DOHH2 (cell line): ENCODE data around the gene N4BP3.

ENCODE experiments used
- EZH2phosphoT487 ChIP-seq: fragments of 200-600 bp; sonication (generic); IDR thresholded peaks from 2 replicates; pipeline ENCODE4 v1.6.1; 2017; ENCODE audit warnings: borderline replicate concordance, mild to moderate bottlenecking, antibody characterized with exemption, low read length, moderate library complexity, mixed read lengths
- TF ChIP-seq, protein P1 (sequence below): fragments of 200-600 bp; sonication (generic); IDR thresholded peaks from one replicate; pipeline ENCODE4 v1.5.1; 2014; ENCODE audit warnings: antibody characterized with exemption, mild to moderate bottlenecking, low read depth, low read length; ENCODE audit not compliant: poor library complexity, severe bottlenecking

DNA sequence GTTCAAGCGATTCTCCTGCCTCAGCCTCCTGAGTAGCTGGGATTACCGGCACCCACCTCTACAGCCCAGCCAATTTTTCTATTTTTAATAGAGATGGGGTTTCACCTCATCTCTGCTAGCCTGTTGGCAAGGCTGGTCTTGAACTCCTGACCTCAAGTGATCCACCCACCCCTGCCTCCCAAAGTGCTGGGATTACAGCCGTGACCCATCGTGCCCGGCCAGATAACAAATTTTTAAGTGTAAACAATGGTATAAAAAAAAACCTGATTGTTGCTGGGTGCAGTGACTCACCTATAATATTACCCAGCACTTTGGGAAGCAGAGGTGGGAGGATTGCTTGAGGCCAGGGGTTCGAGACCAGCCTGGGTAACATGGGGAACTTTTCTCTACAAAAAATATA is 28.0 kb upstream of the N4BP3 start:
- TF ChIP-seq, protein P1, sequence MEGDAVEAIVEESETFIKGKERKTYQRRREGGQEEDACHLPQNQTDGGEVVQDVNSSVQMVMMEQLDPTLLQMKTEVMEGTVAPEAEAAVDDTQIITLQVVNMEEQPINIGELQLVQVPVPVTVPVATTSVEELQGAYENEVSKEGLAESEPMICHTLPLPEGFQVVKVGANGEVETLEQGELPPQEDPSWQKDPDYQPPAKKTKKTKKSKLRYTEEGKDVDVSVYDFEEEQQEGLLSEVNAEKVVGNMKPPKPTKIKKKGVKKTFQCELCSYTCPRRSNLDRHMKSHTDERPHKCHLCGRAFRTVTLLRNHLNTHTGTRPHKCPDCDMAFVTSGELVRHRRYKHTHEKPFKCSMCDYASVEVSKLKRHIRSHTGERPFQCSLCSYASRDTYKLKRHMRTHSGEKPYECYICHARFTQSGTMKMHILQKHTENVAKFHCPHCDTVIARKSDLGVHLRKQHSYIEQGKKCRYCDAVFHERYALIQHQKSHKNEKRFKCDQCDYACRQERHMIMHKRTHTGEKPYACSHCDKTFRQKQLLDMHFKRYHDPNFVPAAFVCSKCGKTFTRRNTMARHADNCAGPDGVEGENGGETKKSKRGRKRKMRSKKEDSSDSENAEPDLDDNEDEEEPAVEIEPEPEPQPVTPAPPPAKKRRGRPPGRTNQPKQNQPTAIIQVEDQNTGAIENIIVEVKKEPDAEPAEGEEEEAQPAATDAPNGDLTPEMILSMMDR, result no peak
- no peak for TF ChIP-seq EZH2phosphoT487
